GM19467 (cell line): ENCODE measurements around the gene TYSND1.
"Not testable (repeated sequence)": the region's sequence is repeated elsewhere in the genome, so short reads cannot be mapped to it uniquely, and the experiment has no call there.

ENCODE experiments used
- ATAC-seq: cut with Tn5 transposase; IDR thresholded peaks from one replicate; pipeline ENCODE4 v1.9.1; 2021; ENCODE audit warnings: mild to moderate bottlenecking, moderate library complexity; ENCODE audit not compliant: unreplicated experiment

The TYSND1 gene

DNA sequence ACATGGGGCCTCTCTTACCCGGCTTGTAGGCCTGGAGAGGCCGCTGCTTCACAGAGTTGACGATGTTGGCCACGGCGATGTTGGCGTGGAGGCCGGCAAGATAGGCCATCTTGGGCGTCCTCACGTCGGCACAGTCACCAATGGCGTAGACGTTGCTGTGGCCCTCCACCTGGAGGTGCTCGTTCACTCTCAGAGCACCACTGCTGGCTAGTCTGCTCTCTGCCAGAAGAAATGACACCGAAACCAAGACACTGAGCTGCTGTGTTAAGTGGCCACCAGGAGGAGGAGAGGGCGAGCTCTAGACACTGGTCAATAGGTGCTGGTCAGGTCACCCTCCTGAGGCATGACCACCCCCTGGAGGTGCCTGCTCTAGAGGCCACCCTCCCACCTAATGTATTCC is 31.6 kb downstream of the TYSND1 start:
- ATAC-seq: no peak

DNA sequence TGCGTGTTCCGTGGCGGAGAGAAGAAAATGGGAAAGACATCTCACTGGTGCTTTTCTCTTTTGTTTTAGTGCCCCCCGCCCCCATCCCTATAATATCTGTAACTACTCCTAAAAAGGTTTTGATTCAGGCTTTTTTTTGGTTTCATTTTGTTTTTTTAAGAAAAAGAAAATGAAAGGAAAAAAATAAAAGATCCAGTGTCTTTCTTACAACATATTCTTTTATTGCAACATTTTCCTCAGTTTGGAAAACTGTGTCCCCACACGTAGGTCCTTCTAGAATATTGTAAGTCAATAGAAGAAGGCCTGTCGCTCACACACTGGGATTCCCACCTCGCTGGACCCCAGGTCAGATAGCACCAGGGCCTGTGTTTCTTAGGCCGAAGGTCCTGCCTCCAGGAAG is 34.4 kb downstream of the TYSND1 start:
- no peak for ATAC-seq

DNA sequence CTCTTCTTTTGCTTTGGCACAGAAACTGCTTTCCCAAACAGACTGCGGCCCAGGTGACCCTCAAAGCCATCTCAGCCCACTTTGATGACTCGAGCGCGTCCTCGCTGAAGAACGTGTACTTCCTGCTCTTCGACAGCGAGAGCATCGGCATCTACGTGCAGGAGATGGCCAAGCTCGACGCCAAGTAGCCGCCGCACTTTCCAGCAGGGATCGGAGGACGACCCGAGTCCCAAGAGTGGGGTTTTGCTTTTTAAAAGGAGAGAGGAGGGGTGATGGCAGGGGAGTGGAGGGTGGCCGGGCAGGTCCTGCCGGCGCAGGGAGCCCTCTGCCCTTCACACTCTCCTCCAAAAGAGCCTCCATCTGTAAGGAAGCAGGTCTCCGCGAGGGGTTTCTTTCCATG is 35.0 kb downstream of the TYSND1 start:
- no peak for ATAC-seq

DNA sequence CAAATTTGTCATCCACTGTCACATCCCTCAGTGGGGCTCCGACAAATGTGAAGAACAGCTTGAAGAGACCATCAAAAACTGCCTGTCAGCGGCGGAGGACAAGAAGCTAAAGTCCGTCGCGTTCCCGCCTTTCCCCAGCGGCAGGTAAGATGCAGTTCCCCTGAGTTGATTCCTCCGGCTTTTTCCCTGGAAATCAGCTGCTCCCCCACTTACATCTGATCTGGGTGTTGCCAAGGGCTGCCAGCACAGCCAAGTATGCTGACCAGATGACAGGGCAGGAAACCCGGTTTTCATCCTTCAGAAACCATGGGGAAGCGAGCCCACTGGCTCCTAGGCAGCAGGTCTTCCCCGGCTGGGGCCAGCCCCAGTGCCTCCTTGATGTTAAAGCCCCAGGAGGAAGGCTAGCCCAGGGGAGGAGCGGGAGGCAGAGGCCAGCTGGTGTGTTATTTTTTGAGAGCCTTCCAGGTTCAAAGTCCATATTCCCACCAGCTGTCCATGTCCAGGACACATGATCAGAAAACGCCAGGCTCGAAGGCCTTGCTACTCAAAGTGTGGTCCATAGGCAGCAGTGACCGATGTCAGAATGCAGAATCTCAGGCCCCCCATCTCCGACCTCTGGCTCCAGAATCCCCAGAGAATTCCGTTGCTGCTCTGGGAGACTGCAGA is 37.3 kb downstream of the TYSND1 start:
- no peak for ATAC-seq

DNA sequence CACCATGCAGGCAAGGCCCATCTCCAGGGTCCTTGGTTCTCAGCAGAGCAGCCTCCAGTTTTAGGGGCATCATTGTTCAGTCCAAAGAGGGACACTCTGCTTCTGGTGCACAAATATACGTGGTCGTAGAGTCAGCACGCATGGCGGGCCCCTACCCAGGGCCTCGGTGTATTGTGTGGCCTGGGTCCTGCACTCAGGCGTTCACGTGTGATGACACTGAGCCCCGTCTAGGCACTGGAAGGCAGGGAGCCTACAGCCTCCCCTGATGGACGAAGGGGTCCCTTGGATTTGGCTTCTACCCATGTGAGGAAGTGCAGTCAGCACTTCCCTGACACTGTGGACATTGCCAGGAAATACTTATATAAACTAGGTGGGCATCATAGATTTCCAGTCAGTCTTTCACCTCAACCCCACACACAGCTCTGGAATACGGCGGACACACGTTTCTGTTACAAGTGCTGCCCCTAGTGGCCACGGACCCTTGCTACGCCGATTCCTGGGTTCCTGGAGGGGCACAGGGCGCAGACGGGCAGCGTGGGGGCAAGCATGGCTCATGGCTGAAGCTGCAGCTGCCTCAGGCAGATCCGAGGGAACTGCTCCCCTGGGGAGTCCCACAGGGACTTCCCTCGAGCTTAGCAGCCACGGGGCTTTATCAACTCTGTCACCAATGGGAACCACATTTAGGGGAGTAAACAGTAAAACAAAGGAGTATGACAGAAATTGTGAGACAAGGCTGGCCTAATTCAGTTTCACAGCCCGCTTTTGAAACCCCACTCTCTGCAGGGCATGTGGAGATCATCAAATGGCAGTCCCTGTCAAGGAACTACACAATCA is 39.3 kb downstream of the TYSND1 start:
- no peak for ATAC-seq

DNA sequence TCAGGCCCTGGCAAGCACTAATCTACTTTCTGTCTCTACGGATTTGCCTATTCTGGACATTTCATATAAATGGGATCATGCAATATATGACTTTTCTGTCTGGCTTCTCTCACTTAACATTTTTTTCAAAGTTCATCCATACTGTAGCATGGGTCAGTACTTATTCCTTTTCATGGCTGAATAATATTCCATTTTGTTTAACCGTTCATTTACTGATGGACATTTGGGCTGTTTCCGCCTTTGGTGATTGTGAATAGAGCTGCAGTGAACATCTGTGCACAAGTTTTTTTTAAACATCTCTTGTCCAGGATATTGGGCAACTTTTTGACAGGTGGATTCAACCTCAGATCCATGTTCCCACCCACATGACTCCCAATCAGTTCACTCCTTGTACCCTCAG is 44.8 kb downstream of the TYSND1 start:
- ATAC-seq: no peak

DNA sequence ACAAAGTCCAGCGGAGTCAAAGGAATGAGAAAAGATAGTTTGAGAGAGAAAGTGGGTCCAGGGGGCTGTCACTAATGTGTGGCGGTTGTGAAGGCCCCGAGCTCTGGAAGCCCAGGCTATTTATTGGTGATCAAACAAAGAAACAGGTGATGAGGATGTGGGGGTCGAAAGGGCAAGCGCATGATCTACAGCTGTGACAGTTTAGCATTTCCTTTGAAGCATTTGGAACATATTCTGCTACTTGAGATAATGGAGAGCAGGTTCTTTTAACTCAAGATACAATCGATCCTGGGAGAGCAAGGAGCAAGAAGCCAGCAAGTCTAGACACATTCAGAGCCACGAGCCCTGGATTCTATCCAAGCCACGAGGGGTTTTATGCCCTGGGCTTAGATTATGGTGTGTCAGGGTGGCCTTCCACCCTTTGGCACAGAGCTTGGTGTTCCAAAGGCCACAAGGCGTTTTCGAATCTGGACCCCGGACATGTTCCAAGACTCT is 45.4 kb downstream of the TYSND1 start:
- not testable (repeated sequence) for ATAC-seq

DNA sequence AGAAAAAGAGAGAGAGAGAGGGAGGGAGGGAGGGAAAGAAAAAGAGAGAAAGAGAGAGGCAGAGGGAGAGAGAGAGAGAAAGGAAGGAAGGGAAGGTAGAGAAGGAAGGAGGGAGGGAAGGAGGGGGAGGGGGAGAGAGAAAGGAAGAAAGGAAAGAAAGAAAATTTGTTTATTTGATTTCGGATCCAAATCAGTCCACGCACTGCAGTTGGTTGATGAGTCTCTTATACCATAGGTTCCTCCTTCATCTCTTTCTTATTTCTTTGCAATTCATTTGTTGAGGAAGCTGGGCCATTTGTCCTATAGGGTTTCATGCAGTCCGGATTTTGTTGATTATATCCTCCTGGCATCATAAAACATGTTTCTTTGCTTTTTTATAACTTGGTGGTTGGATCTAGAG is 48.2 kb downstream of the TYSND1 start:
- ATAC-seq: no peak

DNA sequence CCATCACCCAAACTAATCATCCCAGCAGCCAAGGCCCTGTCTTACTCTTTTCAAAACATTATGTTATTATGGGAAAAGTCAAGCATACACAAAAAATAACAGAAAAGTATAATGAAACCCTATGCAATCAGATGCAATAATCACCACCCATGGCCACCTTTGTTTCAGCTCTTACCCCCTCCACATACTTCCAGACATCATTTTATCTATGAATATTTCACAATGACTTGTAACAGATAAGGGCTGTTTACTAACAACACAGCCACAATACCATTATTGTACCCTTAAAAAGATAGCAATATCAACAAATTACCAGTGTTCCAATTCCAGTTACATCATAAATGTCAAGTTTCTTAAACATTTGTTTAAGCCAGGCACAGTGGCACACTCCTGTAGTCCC is 49.0 kb downstream of the TYSND1 start:
- no peak for ATAC-seq

DNA sequence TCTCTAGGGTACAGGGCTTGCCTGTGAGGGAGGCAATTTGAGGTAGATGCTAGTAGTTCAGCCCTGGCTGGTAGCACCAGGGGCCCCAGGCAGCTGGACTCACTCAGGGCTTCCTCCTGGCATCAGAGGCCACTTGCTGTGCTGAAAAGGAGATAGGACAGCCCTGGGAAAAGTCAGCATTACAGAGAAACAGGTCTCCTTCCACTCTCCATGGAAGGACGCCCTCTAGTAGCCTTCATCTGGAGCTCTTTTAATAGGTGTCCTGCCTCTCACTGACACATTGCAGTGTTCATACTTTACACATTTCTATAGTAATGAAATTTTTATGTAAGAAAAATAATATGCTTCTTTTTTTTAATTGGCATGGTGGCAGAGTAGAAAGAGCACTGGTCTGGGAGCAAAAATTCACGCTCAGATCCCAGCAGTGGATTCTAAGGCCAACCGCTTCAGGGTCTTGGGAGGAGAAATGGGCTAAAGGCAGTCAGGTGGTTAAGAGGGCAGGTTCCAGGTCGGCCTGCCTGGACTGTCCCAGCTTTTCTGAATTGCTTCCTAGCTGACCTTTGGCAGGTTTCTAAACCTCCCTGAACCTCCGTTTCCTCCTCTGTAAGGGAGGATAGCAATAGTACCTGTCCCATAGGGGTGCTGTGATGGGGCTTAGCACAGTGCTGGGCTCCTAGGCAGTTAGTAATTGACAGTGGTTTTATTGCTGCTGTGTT is 49.6 kb downstream of the TYSND1 start:
- no peak for ATAC-seq

DNA sequence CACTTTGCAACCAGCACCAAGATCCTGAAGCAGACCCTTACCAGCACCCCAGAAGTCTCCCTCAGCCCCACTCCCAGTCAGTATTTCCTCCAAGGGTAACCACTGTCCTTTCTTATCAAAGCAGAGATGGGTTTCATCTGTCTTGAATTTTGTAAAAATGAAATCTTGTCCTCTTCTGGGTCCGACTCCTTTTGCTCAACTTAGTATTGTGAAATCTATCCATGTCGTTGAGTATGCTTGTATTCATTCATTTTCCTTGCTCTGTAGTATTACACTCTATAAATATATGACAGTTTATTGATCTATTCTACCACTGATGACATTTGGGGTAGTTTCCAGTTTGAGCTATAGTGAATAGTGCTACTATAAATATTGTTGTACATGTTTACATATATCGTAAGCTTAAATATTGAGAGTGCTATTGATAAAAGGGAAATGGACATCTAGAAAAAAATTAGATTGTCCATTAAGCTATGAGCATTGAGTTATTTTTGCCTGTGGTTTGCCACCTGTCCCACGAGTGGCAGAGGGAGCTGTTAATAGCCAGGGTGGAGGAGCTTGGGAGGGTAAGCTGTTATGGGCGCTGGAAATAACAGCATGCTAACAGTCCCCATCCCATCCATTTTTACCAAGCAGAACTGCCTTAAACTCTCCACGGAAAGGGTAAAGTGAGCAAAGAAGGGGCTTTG is 50.3 kb downstream of the TYSND1 start:
- ATAC-seq: no peak

DNA sequence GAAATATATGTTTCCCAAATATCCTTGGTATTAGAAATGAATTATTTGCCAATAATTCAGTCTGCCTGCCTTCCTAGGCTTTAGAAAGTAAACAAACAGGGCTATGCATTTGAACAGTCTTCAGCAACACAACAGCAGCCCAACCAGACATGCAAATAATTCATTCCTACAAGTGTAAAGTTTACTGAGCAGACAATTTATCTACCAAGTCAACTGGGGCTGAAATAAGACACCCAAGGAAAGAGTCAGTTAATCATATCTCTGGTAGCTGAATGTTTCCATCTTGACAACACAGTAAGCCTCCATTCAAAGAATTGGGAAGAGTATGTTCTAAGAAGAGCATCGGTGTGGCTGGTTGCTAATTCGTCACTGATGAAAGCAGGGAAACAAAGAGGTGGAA is 52.2 kb downstream of the TYSND1 start:
- ATAC-seq: no peak

DNA sequence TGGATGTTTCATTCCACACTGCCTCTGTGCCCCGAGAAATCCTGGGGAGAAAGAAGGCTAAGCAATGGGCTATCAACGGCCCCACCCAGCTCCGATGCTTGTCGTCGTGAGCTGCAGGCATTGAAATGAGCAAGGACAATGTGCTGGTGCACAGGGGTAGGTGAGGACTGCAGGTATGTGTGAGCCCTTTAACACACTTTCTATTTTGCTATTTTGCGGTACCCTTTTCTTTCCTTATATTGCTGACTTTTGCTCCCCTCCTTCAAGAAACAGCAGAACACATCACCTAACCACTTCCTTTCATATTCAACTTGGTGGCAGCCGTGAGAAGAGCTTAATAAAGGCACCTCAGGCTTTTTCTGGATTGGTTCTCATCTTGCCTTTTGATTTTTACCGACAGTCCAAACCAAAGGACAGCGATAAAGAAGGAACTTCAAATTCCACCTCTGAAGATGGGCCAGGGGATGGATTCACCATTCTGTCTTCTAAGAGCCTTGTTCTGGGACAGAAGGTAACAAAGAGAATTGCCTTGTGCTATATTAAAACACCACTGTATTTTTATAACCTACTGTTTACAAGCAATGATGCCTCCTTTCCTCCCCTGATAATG is 53.1 kb downstream of the TYSND1 start:
- ATAC-seq: no peak

DNA sequence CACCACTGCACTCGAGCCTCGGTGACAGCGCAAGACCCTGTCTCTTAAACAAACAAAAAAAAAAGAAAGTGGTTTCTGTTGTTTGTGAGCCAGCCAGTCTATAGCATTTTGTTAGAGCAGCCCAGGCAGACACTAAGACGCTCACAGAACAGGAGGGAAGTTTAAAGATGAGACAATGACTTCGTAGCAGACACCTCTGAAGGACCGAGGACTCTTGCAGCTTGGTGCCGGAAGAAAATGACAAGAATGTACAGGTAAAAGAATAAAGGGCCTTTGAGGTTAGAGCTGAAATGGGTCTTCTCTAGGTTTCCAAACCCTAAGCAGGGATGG is 54.1 kb downstream of the TYSND1 start:
- ATAC-seq: no peak

DNA sequence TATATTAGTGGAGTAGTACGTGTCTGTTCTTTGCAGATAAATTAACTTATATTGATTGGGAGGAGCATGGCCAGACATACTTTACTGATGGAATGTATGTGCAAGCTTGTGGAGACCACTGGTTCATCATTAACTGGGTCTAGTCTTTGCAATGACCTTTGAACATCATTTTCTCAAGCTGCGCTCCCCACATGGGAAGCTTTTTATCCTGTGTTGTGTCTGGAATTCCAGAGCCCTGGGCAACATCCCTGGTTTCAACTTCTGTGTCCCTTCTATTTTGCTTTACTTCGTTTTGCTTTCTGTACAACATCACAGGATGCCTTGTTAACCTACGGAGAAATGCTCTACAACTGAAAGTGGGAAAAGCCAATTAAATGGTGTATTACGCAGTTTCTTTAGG is 55.5 kb downstream of the TYSND1 start:
- no peak for ATAC-seq

DNA sequence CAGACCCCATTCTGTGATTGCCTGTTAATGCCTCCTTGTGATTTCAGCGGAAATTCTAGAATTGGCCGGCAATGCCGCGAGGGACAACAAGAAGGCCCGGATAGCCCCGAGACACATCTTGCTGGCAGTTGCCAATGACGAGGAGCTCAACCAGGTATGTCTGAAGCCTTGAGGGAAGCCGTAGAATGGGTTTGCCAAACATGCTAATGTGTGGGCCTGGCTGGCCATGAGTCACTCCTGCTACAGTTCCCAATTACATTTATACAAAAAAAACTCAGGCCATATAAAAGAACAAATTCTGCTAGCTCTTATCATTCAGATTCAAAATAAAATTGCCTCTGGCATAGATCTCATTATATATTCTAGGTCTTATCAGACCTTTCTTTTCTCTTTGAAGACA is 56.5 kb downstream of the TYSND1 start:
- ATAC-seq: no peak

DNA sequence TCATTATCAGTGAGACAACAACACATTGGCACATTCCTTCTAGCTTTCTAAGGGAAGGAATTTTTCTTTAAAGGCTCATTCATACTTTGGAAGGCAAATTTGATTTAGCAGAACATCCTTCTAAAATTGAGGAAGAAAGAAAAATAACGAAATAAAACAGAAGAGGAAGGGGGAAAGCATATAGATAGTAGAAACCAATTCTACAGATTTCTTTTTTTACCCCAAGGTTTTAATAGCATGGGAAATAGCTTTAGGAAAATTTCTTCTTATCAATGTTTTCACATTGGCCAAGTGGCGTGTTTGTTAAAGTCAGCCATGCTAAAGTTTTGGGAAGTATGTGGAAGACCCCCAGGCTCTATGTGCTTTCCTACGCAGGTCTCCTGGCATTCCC is 58.2 kb downstream of the TYSND1 start:
- ATAC-seq: no peak
